Right atrium auricular region (tissue), 2 donors: Measurements from ENCODE around the gene CALR. TPM values are rescaled to one million over a fixed set of nuclear protein-coding genes. Genes with fewer than 3 reads are reported as not detected.
"Not testable (repeated sequence)": the region's sequence is repeated elsewhere in the genome, so short reads cannot be mapped to it uniquely, and the experiment has no call there.

Experiments used
- DNase-seq: peaks from one replicate; pipeline ENCODE4 v3.0.0-alpha.2; 2019; ENCODE audit warnings: low spot score
- H3K27ac ChIP-seq, 2 donors: fragments of 200-600 bp; sonication (generic); 1 replicate in 1 of 2; 2 replicates in 1 of 2; pipeline ENCODE4 v1.5.1; 2016 to 2019
- H3K27me3 ChIP-seq, 2 donors: fragments of 200-600 bp; sonication (generic); one replicate each; pipeline versions ENCODE4 v1.5.1 to v1.6.0; 2017 to 2019
- H3K36me3 ChIP-seq: fragments of 200-600 bp; sonication (generic); one replicate; pipeline ENCODE4 v1.5.1; 2016
- H3K4me1 ChIP-seq, 2 donors: fragments of 200-600 bp; sonication (generic); one replicate each; pipeline versions ENCODE4 v1.5.1 to v1.6.0; 2017 to 2019
- H3K4me3 ChIP-seq, 2 donors: fragments of 200-600 bp; sonication (generic); 1 replicate in 1 of 2; 2 replicates in 1 of 2; pipeline ENCODE4 v1.5.1; 2017 to 2019; ENCODE audit warnings: mild to moderate bottlenecking in 1 of 2, moderate library complexity in 1 of 2
- H3K9me3 ChIP-seq, 2 donors: fragments of 200-600 bp; sonication (generic); one replicate each; pipeline ENCODE4 v1.5.1; 2019
- total RNA-seq, 2 donors: library from RNA; depleted of rRNA; stranded (reverse); fragments of >200 nt; gene quantifications; one replicate each; pipeline ENCODE4 v1.1.0, GENCODE V29; 2016
- TF ChIP-seq, protein P1 (sequence below), 2 donors: fragments of 200-600 bp; sonication (generic); IDR thresholded peaks; one replicate each; pipeline ENCODE4 v1.5.1; 2019; ENCODE audit warnings: antibody characterized with exemption in 2 of 2

CALR gene
- total RNA-seq: 100 to 1,000 TPM; 285 to 289 TPM

DNA sequence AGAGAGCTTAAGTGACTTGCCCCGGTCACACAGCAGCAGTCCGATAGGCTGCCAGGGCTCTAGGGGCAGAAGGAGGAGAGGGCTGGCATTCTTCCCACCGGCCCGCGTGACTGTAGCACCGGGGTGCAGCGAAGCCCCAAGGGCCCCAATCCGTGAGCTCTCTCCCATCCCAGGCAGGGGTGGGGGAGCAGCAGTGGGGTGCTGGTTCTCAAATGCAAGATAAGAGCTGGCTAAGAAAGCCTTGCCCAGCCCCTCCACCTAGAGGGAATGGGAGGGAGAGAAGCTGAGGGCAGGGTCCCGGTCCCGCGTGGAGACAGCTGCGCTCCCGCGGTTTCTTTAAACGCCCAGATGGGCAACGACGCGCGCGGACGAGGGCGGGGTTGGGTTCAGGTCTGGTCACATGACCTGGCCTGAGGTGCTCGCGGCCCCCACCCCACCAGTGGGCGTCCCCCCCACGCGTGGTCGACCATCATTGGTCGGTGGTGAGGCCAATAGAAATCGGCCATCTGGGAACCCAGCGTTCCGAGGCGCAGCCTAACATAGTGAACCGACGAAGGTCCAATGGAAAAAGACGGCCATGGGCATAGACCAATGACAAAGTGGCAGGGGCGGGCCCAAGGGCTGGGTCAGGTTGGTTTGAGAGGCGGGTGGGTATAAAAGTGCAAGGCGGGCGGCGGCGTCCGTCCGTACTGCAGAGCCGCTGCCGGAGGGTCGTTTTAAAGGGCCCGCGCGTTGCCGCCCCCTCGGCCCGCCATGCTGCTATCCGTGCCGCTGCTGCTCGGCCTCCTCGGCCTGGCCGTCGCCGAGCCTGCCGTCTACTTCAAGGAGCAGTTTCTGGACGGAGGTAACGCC is at the start of gene CALR:
TSS of gene CALR (plus strand) at position 683 of the 852 bp plus-strand sequence. CDS start at position 754, 71 bp downstream.
- TF ChIP-seq, protein P1, sequence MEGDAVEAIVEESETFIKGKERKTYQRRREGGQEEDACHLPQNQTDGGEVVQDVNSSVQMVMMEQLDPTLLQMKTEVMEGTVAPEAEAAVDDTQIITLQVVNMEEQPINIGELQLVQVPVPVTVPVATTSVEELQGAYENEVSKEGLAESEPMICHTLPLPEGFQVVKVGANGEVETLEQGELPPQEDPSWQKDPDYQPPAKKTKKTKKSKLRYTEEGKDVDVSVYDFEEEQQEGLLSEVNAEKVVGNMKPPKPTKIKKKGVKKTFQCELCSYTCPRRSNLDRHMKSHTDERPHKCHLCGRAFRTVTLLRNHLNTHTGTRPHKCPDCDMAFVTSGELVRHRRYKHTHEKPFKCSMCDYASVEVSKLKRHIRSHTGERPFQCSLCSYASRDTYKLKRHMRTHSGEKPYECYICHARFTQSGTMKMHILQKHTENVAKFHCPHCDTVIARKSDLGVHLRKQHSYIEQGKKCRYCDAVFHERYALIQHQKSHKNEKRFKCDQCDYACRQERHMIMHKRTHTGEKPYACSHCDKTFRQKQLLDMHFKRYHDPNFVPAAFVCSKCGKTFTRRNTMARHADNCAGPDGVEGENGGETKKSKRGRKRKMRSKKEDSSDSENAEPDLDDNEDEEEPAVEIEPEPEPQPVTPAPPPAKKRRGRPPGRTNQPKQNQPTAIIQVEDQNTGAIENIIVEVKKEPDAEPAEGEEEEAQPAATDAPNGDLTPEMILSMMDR (IDR thresholded peaks at IDR 0.05): no peak
- Histone ChIP-seq H3K27me3 (no peaks in the 10 kb centered on the region), H3K4me1 (peaks cover 3 to 35% of the 10 kb centered on the region in 2 donors), H3K27ac (peak within 1 kb of the TSS; percentile 95 to 96), H3K4me3 (peak within 1 kb of the TSS; percentile 99), H3K36me3 (peaks cover 35% of the 10 kb centered on the region), H3K9me3 (no peaks in the 10 kb centered on the region)
- peak; percentile 100 for DNase-seq

DNA sequence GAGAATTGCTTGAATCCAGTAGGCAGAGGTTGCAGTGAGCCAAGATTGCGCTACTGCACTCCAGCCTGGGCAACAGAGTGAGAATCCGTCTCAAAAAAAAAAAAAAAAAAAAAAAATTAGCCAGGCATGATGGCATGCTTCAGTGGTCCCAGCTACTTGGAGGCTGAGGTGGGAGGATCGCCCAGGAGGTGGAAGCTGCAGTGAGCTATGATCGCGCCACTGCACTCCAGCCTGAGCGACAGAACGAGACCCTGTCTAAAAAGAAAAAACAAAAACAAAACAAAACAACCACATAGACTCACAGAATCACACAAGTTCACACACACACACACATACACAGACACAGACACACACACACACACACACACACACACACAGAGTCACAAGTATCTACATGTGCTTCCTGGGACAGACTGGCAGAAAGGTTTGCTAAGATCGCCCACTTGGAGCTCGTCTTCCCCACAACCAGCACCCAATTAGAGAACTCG is 48.1 kb upstream of the CALR start:
- not testable (repeated sequence) for H3K36me3 ChIP-seq, H3K27me3 ChIP-seq, H3K9me3 ChIP-seq, DNase-seq
- Histone ChIP-seq H3K4me1 (peaks cover 0 to 26% of the 10 kb centered on the region in 2 donors), H3K4me3 (peak overlapping the region in 1 of 2 donors; percentile 91), H3K27ac (peak overlapping the region; percentile 31 to 39)

DNA sequence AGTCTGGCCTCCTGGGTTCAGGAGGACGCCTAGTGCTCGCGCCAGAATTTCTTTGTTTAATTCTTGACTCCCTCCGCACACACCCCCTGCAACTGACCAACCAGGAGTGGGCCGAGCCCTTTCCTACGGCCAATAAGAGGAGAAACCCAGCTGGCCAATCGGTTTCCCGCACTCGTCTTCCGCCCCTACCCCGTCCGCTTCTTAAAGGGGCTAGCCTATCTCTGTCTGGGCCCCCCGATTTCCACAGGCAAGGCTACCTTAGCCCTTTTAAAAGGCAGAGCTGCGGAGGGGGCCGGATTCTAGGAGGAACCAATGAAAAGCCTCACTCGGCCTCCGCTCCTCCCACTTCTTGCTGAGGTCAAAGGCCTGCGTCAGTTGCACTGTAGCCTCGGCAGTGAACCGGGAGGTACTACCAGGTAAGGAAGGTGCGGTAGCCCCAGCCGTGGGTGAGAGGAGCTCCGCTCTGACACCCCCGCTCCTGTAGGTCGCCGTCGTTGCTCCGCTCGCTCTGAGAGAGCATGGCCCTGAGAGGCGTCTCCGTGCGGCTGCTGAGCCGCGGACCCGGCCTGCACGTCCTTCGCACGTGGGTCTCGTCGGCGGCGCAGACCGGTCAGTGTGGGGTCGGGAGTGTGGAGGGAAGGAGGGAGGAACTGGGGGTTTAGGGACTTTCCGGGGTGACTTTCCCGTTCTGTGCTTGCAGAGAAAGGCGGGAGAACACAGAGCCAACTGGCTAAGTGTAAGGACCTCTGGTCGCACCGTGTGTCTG is 47.4 kb upstream of the CALR start, which contains the start of gene GCDH:
TSS of gene GCDH (plus strand) at position 374 of the 766 bp plus-strand sequence. CDS start at position 519, 145 bp downstream.
- H3K36me3 ChIP-seq: peaks cover 2% of the 10 kb centered on the region
- H3K27ac ChIP-seq: peak within 1 kb of the TSS; percentile 62 to 75
- H3K9me3 ChIP-seq: no peaks in the 10 kb centered on the region
- H3K4me3 ChIP-seq: peak within 1 kb of the TSS; percentile 50 to 91
- TF ChIP-seq, protein P1 (IDR thresholded peaks at IDR 0.05): no peak
- peaks cover 0 to under 1% of the 10 kb centered on the region in 2 donors for H3K27me3 ChIP-seq
- H3K4me1 ChIP-seq: peaks cover 0 to 20% of the 10 kb centered on the region in 2 donors
- peak; percentile 99 for DNase-seq

DNA sequence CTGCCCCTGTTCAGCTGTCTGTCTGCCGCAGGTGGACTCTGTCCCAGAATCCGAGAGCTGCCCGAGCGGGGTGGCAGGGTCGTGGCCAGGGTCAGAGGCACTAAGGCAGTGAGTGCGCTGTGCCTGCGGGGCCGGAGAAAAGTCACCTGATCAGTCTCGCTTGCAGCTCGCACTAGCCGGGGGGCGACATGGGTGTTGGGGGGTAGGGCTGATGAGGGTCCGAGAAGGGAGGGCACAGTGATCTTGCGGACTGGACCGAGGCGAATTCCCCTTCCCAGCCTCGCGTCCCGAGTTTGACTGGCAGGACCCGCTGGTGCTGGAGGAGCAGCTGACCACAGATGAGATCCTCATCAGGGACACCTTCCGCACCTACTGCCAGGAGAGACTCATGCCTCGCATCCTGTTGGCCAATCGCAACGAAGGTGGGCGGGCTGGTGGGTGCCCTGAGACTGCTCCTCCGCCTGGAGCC is 46.8 kb upstream of the CALR start:
- Histone ChIP-seq H3K27me3 (no peaks in the 10 kb centered on the region), H3K9me3 (no peaks in the 10 kb centered on the region), H3K36me3 (peaks cover 4% of the 10 kb centered on the region), H3K4me1 (peaks cover 0 to 17% of the 10 kb centered on the region in 2 donors), H3K27ac (peak overlapping the region in 1 of 2 donors; percentile 75), H3K4me3 (peak overlapping the region; percentile 50 to 91)
- DNase-seq: no peak
- TF ChIP-seq, protein P1 (IDR thresholded peaks at IDR 0.05): no peak

DNA sequence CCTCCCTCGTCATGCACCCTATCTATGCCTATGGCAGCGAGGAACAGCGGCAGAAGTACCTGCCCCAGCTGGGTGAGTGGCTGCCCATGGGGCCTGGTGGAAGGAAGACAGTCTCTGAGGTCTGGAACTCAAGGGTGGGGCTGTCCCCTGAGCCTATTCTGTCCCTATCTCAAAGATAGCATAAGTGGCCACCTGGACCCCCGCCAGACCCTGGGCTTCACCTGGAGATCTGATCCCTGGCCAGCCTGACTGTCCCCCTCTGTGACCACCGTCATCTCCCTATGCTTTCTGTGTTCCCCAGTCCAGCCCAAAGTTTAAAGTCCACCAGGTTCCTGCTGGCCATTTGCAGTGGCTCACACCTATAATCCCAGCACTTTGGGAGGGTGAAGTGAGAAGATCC is 44.8 kb upstream of the CALR start:
- no peak for DNase-seq
- H3K4me3 ChIP-seq: no peak overlapping the region
- H3K27ac ChIP-seq: no peak overlapping the region
- peaks cover 15% of the 10 kb centered on the region for H3K36me3 ChIP-seq
- TF ChIP-seq, protein P1 (IDR thresholded peaks at IDR 0.05): no peak
- H3K9me3 ChIP-seq: no peaks in the 10 kb centered on the region
- H3K4me1 ChIP-seq: peaks cover 0 to 17% of the 10 kb centered on the region in 2 donors
- H3K27me3 ChIP-seq: no peaks in the 10 kb centered on the region
